Neural cell (in vitro differentiated cells): Measurements from ENCODE around the gene B9D1. TPM values are rescaled to one million over a fixed set of nuclear protein-coding genes. Genes with fewer than 3 reads are reported as not detected.

Experiments used
- H2AFZ ChIP-seq: fragments of 200-600, 300-800 bp; sonication (generic), shearing (Covaris generic); 2 replicates; pipeline ENCODE4 v1.6.0; 2014; ENCODE audit warnings: low read depth, mild to moderate bottlenecking, antibody characterized with exemption, low read length, moderate library complexity
- H3F3A ChIP-seq: fragments of 200-600 bp; shearing (Covaris generic); 2 replicates; pipeline ENCODE4 v1.6.1; 2016; ENCODE audit warnings: mild to moderate bottlenecking, moderate library complexity, mixed read lengths, antibody characterized with exemption, low read length; ENCODE audit not compliant: insufficient read depth, poor library complexity, severe bottlenecking
- H3K27ac ChIP-seq: fragments of 200-600, 300-800 bp; sonication (generic), shearing (Covaris generic); 2 replicates; pipeline ENCODE4 v1.5.1; 2014; ENCODE audit warnings: mild to moderate bottlenecking, low read length, moderate library complexity
- H3K27me3 ChIP-seq: fragments of 300-800, 200-600 bp; sonication (generic), shearing (Covaris generic); 2 replicates; pipeline ENCODE4 v1.6.0; 2014; ENCODE audit warnings: mild to moderate bottlenecking, low read depth, low read length, moderate library complexity; ENCODE audit not compliant: insufficient read depth
- H3K36me3 ChIP-seq: fragments of 300-800, 200-600 bp; sonication (generic), shearing (Covaris generic); 2 replicates; pipeline ENCODE4 v1.5.1; 2014; ENCODE audit warnings: mild to moderate bottlenecking, antibody characterized with exemption, low read length, moderate library complexity; ENCODE audit not compliant: insufficient read depth
- H3K4me2 ChIP-seq: fragments of 300-800, 200-600 bp; sonication (generic), shearing (Covaris generic); 2 replicates; pipeline ENCODE4 v1.6.0; 2014; ENCODE audit warnings: mild to moderate bottlenecking, low read length
- H3K4me3 ChIP-seq: fragments of 300-800, 200-600 bp; sonication (generic), shearing (Covaris generic); 2 replicates; pipeline ENCODE4 v1.5.1; 2014; ENCODE audit warnings: mild to moderate bottlenecking, low read length, moderate library complexity
- H3K79me2 ChIP-seq: fragments of 200-600 bp; shearing (Covaris generic); replicated peaks from 2 replicates; pipeline ENCODE4 v1.6.0; 2014; ENCODE audit warnings: mild to moderate bottlenecking, low read length, moderate library complexity; ENCODE audit not compliant: insufficient read depth
- H3K9ac ChIP-seq: fragments of 300-800, 200-600 bp; sonication (generic), shearing (Covaris generic); 2 replicates; pipeline ENCODE4 v1.6.1; 2016; ENCODE audit warnings: mild to moderate bottlenecking, low read length, mixed read lengths
- H3K9me2 ChIP-seq: fragments of 200-600 bp; shearing (Covaris generic); 2 replicates; pipeline ENCODE4 v1.6.1; 2016; ENCODE audit warnings: mild to moderate bottlenecking, low read length, mixed read lengths; ENCODE audit not compliant: insufficient read depth
- H3K9me3 ChIP-seq: fragments of 200-600, 300-800 bp; sonication (generic), shearing (Covaris generic); 2 replicates; pipeline ENCODE4 v1.6.1; 2016; ENCODE audit warnings: mild to moderate bottlenecking, mixed run types, low read length, moderate library complexity, mixed read lengths
- H4K20me1 ChIP-seq: fragments of 200-600 bp; shearing (Covaris generic); 2 replicates; pipeline ENCODE4 v1.6.1; 2016; ENCODE audit warnings: mild to moderate bottlenecking, mixed run types; ENCODE audit not compliant: insufficient read depth
- EP300 ChIP-seq: fragments of 450-650 bp; conservative IDR thresholded peaks from 2 replicates; pipeline ENCODE4 v1.6.1; 2014; ENCODE audit warnings: antibody characterized with exemption, mild to moderate bottlenecking, moderate library complexity; ENCODE audit not compliant: poor library complexity, severe bottlenecking
- EZH2 ChIP-seq: fragments of 200-600, 300-800 bp; shearing (Covaris generic), sonication (generic); IDR thresholded peaks from 2 replicates; pipeline ENCODE4 v1.6.1; 2014; ENCODE audit warnings: antibody characterized with exemption, low read length, borderline replicate concordance, mild to moderate bottlenecking; ENCODE audit not compliant: insufficient read depth, poor library complexity, severe bottlenecking
- MXI1 ChIP-seq: fragments of 450-650 bp; conservative IDR thresholded peaks from 2 replicates; pipeline ENCODE4 v1.6.1; 2014; ENCODE audit warnings: antibody characterized with exemption, mild to moderate bottlenecking; ENCODE audit not compliant: poor library complexity, severe bottlenecking
- POLR2AphosphoS5 ChIP-seq: IDR thresholded peaks from 2 replicates; pipeline ENCODE4 v1.6.1; 2012
- RAD21 ChIP-seq: fragments of 450-650 bp; conservative IDR thresholded peaks from 2 replicates; pipeline ENCODE4 v1.6.1; 2014; ENCODE audit warnings: antibody characterized with exemption, mild to moderate bottlenecking, moderate library complexity
- REST ChIP-seq: IDR thresholded peaks from 2 replicates; pipeline ENCODE4 v1.6.1; 2012; ENCODE audit warnings: borderline replicate concordance
- SMC3 ChIP-seq: fragments of 450-650 bp; conservative IDR thresholded peaks from 2 replicates; pipeline ENCODE4 v1.6.1; 2014; ENCODE audit warnings: antibody characterized with exemption, mild to moderate bottlenecking, moderate library complexity; ENCODE audit not compliant: poor library complexity
- TAF1 ChIP-seq: IDR thresholded peaks from 2 replicates; pipeline ENCODE4 v1.6.1; 2012; ENCODE audit warnings: low read depth
- polyA plus RNA-seq: library from polyadenylated mRNA; depleted of rRNA; stranded (reverse); fragments of >200 nt; gene quantifications from 2 replicates; pipeline ENCODE4 v1.2.3, GENCODE V29; 2014
- TF ChIP-seq, protein P1 (sequence below): fragments of 450-650 bp; IDR thresholded peaks from 2 replicates; pipeline ENCODE4 v1.5.1; 2014; ENCODE audit warnings: antibody characterized with exemption, mild to moderate bottlenecking, moderate library complexity; ENCODE audit not compliant: poor library complexity, severe bottlenecking

Gene B9D1
- polyA plus RNA-seq, 1 donor from 2014 or later = 32.0 TPM

DNA sequence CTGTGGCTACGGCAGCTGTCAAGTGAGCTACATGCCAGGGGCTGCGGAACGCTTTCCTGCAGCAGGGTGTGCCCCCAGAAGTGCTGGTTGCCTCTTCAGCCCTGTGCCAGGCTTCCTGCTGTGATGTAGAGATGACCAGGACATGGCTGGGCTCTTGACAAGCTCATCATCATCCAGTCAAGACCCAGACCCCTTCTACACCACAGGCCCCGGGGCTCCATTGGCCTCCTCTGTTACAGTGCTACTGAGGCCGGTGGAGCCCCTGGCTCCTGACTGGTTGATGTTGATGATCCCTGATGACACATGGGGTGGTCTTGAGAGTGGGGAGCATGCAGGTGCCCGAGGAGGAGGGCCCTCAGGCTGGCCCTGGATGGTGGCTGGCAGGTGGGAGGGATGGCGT lies 50.1 kb downstream of the B9D1 start:
- no peaks in the 10 kb centered on the region for H3K9me3 ChIP-seq
- no peak overlapping the region for H3K9ac ChIP-seq
- no peak overlapping the region for H3K27ac ChIP-seq
- no peaks in the 10 kb centered on the region for H3K9me2 ChIP-seq
- no peaks in the 10 kb centered on the region for H3K27me3 ChIP-seq
- H3K4me3 ChIP-seq = no peak overlapping the region
- H3F3A ChIP-seq = no peaks in the 10 kb centered on the region
- H3K4me2 ChIP-seq = no peak overlapping the region
- TF ChIP-seq MXI1 = no peak
- no peak for TF ChIP-seq SMC3
- TF ChIP-seq REST = no peak
- TF ChIP-seq EP300 = no peak
- no peak for TF ChIP-seq RAD21
- TF ChIP-seq, protein P1, sequence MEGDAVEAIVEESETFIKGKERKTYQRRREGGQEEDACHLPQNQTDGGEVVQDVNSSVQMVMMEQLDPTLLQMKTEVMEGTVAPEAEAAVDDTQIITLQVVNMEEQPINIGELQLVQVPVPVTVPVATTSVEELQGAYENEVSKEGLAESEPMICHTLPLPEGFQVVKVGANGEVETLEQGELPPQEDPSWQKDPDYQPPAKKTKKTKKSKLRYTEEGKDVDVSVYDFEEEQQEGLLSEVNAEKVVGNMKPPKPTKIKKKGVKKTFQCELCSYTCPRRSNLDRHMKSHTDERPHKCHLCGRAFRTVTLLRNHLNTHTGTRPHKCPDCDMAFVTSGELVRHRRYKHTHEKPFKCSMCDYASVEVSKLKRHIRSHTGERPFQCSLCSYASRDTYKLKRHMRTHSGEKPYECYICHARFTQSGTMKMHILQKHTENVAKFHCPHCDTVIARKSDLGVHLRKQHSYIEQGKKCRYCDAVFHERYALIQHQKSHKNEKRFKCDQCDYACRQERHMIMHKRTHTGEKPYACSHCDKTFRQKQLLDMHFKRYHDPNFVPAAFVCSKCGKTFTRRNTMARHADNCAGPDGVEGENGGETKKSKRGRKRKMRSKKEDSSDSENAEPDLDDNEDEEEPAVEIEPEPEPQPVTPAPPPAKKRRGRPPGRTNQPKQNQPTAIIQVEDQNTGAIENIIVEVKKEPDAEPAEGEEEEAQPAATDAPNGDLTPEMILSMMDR = no peak
- no peak for TF ChIP-seq EZH2
- TF ChIP-seq TAF1 = no peak
- no peak for TF ChIP-seq POLR2AphosphoS5
- H2AFZ ChIP-seq = no peak overlapping the region
- H3K79me2 ChIP-seq = no peaks in the 10 kb centered on the region
- H3K36me3 ChIP-seq = no peaks in the 10 kb centered on the region
- H4K20me1 ChIP-seq = no peaks in the 10 kb centered on the region

DNA sequence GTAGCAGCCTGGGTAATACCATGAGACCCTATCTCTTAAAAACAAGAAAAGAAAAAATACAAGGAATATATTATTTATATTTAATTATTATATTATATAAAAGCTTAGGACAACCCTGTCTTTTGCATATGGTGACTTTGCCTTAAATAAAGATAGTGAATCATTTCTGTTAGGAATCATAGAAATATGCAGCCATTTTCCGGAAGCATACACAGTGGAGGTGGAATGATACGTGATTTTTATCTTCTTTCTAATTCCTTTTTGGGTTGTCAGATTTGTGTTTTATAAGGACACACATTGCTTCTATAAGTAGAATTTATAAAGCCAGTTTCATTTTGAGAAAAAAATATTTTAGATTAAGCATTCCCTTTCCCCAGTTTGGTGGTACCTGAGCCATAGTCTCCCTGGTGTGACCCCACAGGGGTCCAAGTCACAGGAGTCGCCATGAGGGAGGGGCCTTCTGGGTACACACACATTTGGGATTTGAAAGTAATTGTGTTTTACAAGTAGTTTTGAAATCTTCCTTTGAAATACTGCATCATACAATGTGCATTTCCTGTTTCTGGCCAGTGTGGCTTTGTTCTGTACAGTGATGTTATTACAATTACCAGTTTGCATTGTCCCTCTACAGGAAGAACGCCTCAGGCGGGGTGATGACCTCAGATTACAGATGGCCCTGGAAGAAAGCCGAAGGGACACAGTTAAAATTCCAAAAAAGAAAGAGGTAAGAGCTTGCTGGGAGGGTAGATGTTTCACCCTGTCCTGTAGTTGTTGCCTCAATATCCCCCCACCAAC lies 50.9 kb downstream of the B9D1 start:
- TF ChIP-seq REST (no peak), MXI1 (no peak), RAD21 (no peak), POLR2AphosphoS5 (no peak), EP300 (no peak), TAF1 (no peak), EZH2 (no peak)
- TF ChIP-seq, protein P1 = no peak
- Histone ChIP-seq H3K9me2 (no peaks in the 10 kb centered on the region), H3K36me3 (no peaks in the 10 kb centered on the region), H3K79me2 (no peaks in the 10 kb centered on the region), H3K4me2 (no peak overlapping the region), H3F3A (no peaks in the 10 kb centered on the region), H3K9ac (no peak overlapping the region), H3K27ac (no peak overlapping the region), H4K20me1 (no peaks in the 10 kb centered on the region), H2AFZ (no peak overlapping the region), H3K4me3 (no peak overlapping the region), H3K27me3 (no peaks in the 10 kb centered on the region), H3K9me3 (no peaks in the 10 kb centered on the region)
